GM13977 (cell line): ENCODE measurements around the gene TAF4B.

Experiments
- DNase-seq: peaks from one replicate; pipeline ENCODE4 v3.0.0; 2012; ENCODE audit warnings: low spot score
- CTCF ChIP-seq: IDR thresholded peaks from 2 replicates; pipeline ENCODE4 v1.5.1; 2012; ENCODE audit warnings: mild to moderate bottlenecking, control low read depth; ENCODE audit not compliant: insufficient read depth; ENCODE audit errors: extremely low read depth, missing control alignments
- in situ Hi-C: fragments of 300-500 bp; cut with MboI; formaldehyde crosslinking; loops from one replicate; pipeline ENCODE4 v1.12.0; 2022; ENCODE audit warnings: low sequenced_read_pairs, low pct_unique_long_range_greater_than_20kb, mixed read lengths, inconsistent platforms; ENCODE audit not compliant: unreplicated experiment

The TAF4B gene

GRCh38 chr18:26304511-26304910 lies 78.3 kb downstream of the TAF4B start:
- DNase-seq, result no peak
- in situ Hi-C loops, result no loop called here
- TF ChIP-seq CTCF, result no peak

- peak; percentile 53 for DNase-seq
- in situ Hi-C loops, result no loop called here
Measured at GRCh38 chr18:26307161-26307773, 81.0 kb downstream of the TAF4B start.

GRCh38 chr18:26309281-26309680 lies 83.0 kb downstream of the TAF4B start:
- TF ChIP-seq CTCF, result no peak
- in situ Hi-C loops, result no loop called here
- no peak for DNase-seq

More at GRCh38 chr18:26307161-26307773, 81.0 kb downstream of the TAF4B start:
- peak; percentile 69 for TF ChIP-seq CTCF

DNA sequence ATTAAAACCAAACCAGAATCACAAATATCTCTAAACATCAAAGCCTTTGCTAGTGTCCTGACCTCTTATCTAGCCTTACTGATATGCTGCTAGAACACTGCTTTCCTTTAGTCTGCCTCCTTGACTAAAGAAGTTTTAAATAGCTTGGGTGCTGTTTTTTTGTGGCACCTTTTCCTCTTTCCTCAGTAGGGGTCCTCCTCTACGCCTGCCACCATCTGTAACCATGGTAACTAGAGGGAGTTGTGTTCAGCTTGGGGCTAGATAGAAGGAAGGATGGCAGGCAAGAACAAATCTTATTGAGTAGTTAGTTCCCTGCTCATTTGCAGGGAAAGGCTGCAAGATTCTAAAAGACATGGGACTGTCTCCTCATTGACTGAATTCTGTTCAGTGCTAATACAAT lies 86.0 kb downstream of the TAF4B start:
- in situ Hi-C loops, result no loop called here
- TF ChIP-seq CTCF, result no peak
- no peak for DNase-seq

- in situ Hi-C loops, result no loop called here
- no peak for DNase-seq
- TF ChIP-seq CTCF, result no peak
Measured at GRCh38 chr18:26317398-26317797, 91.2 kb downstream of the TAF4B start.

- no peak for TF ChIP-seq CTCF
- no peak for DNase-seq
- in situ Hi-C loops, result no loop called here
Measured at GRCh38 chr18:26320686-26321085, 94.4 kb downstream of the TAF4B start.
